ENCODE results near the gene HSPB8.

Gene HSPB8

DNA sequence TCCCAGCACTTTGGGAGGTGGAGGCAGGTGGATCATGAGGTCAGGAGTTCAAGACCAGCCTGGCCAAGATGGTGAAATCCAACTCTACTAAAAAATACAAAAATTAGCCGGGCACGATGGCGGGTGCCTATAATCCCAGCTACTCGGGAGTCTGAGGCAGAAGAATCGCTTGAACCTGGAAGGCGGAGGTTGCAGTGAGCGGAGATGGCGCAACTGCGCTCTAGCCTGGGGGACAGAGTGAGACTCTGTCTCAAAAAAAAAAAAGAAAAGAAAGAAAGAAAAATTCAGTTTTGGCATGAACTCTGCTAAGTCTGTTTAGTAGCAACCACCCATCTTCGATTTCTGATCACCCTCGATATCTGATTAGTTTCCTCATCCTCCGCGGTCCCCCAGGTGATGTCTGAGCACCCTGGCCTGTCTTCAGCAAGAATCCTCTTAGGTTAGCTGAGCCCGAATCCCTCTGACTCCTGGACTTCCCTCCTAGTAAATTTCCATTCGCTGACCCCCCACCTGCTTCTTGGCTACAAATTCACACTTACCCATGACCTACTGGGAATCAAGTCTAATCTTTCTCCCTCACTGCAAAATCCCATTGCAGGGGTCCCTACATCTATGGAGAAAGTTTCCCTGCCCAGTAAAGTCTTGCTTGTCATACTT, 879 bp upstream of the HSPB8 start:
- TF ChIP-seq, protein P1, sequence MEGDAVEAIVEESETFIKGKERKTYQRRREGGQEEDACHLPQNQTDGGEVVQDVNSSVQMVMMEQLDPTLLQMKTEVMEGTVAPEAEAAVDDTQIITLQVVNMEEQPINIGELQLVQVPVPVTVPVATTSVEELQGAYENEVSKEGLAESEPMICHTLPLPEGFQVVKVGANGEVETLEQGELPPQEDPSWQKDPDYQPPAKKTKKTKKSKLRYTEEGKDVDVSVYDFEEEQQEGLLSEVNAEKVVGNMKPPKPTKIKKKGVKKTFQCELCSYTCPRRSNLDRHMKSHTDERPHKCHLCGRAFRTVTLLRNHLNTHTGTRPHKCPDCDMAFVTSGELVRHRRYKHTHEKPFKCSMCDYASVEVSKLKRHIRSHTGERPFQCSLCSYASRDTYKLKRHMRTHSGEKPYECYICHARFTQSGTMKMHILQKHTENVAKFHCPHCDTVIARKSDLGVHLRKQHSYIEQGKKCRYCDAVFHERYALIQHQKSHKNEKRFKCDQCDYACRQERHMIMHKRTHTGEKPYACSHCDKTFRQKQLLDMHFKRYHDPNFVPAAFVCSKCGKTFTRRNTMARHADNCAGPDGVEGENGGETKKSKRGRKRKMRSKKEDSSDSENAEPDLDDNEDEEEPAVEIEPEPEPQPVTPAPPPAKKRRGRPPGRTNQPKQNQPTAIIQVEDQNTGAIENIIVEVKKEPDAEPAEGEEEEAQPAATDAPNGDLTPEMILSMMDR (IDR thresholded peaks at IDR 0.05; ENCODE audit: borderline replicate concordance, insufficient read depth, low read depth, low read length): no peak
- H3K4me3 ChIP-seq (ENCODE audit: low read depth, low read length): no peak overlapping the region

DNA sequence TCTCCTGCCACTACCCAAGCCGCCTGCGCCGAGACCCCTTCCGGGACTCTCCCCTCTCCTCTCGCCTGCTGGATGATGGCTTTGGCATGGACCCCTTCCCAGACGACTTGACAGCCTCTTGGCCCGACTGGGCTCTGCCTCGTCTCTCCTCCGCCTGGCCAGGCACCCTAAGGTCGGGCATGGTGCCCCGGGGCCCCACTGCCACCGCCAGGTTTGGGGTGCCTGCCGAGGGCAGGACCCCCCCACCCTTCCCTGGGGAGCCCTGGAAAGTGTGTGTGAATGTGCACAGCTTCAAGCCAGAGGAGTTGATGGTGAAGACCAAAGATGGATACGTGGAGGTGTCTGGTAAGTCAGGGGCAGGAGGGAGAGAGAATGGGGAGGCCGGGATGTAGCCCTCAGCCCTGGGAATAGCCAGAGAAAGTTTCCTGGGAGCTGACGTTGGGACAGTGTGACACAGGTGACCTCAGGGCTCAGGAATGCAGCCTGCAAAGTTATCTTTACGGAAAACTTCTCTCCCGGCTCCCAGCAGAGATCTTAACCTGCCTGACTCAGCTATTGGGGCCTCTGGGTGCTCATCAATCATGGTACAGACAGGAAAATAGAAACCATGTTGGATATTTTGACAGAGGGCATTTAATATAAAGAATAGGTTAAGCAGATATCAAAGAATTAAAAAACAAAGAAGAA, 747 bp downstream of the HSPB8 start:
- H3K4me3 ChIP-seq (ENCODE audit: low read depth, low read length): no peak overlapping the region
- TF ChIP-seq, protein P1 (IDR thresholded peaks at IDR 0.05; ENCODE audit: borderline replicate concordance, insufficient read depth, low read depth, low read length): no peak

DNA sequence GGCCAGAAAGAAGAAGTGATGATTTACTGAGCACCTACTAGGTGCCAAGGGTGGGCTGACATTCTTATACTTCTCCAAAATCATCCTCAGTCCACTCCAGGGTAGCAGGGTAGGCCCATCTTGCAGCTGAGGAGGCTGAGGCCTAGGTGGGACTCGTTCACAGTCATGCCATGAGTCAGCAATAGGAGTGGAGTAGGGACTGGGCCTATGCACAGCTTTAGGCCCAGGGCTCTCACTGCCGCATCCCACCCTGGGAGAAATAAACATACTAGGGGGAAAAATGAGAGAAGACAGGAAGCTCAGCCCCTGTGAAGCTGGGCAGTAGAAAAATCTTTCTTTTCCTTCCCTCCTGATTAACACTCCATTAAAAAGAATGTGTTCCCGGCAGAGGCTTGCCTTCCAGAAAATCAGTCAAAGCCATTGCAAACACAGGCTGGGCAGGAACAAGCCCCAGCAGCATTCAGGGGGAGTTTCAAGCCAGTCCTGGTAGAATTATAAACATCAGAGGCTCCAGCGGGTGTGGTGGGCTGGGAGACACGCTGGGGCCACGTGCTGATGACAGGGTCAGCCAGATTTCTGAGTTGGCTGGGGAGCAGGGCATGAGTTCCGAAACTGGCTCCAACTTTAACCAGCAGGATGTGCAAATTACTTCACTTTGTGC, 1.8 kb downstream of the HSPB8 start:
- no peak overlapping the region for H3K4me3 ChIP-seq (ENCODE audit: low read depth, low read length)
- TF ChIP-seq, protein P1 (IDR thresholded peaks at IDR 0.05; ENCODE audit: borderline replicate concordance, insufficient read depth, low read depth, low read length): no peak

DNA sequence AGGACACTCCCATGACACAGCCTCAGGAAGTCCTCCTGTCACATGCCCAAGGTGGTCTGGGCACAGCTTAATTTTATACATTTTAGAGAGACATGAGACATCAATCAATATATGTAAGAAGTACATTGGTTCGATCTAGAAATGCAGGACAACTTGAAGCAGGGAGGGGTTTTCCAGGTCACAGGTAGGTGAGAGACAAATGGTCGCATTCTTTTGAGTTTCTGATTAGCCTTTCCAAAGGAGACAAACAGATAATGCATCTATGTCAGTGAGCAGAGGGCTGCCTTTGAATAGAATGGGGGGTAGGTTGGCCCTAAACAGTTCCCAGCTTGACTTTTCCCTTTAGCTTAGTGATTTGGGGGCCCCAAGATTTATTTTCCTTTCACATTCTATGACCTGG, 2.5 kb downstream of the HSPB8 start:
- TF ChIP-seq, protein P1 (IDR thresholded peaks at IDR 0.05; ENCODE audit: borderline replicate concordance, insufficient read depth, low read depth, low read length): no peak
- no peak overlapping the region for H3K4me3 ChIP-seq (ENCODE audit: low read depth, low read length)

DNA sequence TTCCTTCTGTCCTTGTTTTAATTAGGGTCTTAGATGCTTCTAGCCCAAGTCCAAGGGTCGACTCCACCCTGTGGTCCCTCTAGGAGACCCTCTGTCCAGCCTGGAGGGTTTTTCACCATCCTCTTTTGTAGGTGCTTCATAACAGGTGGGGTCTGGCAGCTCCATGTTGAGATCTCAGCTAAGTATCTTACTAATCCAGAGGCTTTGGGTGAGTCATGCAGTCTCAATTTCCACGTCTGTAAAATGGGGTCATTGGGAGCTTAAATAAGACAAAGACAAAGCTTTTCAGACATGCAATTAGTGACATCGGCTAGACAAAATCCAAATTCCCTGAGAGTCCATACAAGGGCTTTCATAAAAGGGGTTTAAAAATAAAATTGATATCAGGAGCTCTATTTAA, 3.2 kb downstream of the HSPB8 start:
- TF ChIP-seq, protein P1 (IDR thresholded peaks at IDR 0.05; ENCODE audit: borderline replicate concordance, insufficient read depth, low read depth, low read length): no peak
- no peak overlapping the region for H3K4me3 ChIP-seq (ENCODE audit: low read depth, low read length)

DNA sequence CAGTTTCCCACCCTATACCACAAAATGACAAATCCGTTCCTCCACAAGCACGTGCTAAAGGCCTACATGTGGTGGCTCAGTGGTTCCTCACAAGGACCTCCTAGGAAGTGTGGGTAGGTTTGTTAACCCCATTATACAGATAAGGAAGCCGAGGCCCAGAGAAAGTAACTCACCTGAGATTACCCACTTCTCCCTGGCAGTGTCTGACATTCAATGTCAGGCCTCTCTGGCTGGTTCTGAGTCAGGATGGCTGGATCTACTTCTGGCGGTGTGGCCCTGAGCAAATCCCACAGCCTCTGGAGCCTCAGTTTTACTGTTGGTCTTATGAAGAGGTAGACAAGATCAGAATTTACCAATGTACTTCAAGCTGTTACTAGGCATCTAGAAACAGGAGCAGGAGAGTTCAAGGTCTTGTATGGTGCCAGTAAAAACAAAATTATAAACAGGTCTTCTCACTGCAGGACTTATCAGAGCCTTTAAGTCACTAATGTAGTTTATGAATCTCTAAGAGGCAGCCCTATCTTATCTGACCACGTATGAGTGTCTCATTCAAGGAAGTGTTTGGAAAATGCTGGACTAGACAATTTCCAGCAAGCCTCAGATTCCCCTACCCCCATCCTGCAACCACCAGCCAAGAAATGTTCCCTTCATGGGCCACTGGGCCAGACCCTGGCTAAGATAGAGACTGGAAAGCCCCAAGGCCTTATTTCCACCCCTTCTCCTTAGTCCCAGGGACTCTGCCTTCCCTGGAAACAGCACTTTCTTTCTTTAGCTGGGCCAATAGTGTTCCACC, 4.2 kb downstream of the HSPB8 start:
- H3K4me3 ChIP-seq (ENCODE audit: low read depth, low read length): no peak overlapping the region
- TF ChIP-seq, protein P1 (IDR thresholded peaks at IDR 0.05; ENCODE audit: borderline replicate concordance, insufficient read depth, low read depth, low read length): no peak
